DOHH2 (cell line): ENCODE data around the gene ATIC.

ENCODE experiments used
- CTCF ChIP-seq: fragments of 200-600 bp; sonication (generic); IDR thresholded peaks from one replicate; pipeline ENCODE4 v1.5.1; 2014; ENCODE audit warnings: antibody characterized with exemption, mild to moderate bottlenecking, low read depth, low read length; ENCODE audit not compliant: poor library complexity, severe bottlenecking
- EZH2phosphoT487 ChIP-seq: fragments of 200-600 bp; sonication (generic); IDR thresholded peaks from 2 replicates; pipeline ENCODE4 v1.6.1; 2017; ENCODE audit warnings: borderline replicate concordance, mild to moderate bottlenecking, antibody characterized with exemption, low read length, moderate library complexity, mixed read lengths

- TF ChIP-seq CTCF: no peak
- no peak for TF ChIP-seq EZH2phosphoT487
Observed at GRCh38 chr2:215371915-215372897, 60.3 kb downstream of the ATIC start.
